ENCODE results near the gene LBHD2.

The LBHD2 gene

GRCh38 chr14:103139132-103140025 is 55.4 kb downstream of the LBHD2 start:
- no peaks in the 10 kb centered on the region for H3K4me1 ChIP-seq (ENCODE audit: control insufficient read depth, low read depth, low read length)
- no CpG with 5 or more reads among the region's 29 CpGs for WGBS (ENCODE audit: extremely low coverage, insufficient coverage, low lambda C conversion rate)
- no peak overlapping the region for H3K27ac ChIP-seq (ENCODE audit: low read depth, low read length)

More at GRCh38 chr14:103139132-103140025, 55.4 kb downstream of the LBHD2 start:
- peak overlapping the region; percentile 35 for H3K4me3 ChIP-seq (ENCODE audit: low read length)
- H3K18ac ChIP-seq (ENCODE audit: low read length), result peak overlapping the region; percentile 29
- H2AK5ac ChIP-seq (ENCODE audit: low read length), result no peak overlapping the region
- H4K8ac ChIP-seq (ENCODE audit: low read depth, low read length), result peak overlapping the region; percentile 66
- H3K4me2 ChIP-seq (ENCODE audit: low read length), result peak overlapping the region; percentile 39
- no peak overlapping the region for H2BK5ac ChIP-seq (ENCODE audit: low read length)
- H3K9ac ChIP-seq (ENCODE audit: low read length), result peak overlapping the region; percentile 76
- H3K56ac ChIP-seq (ENCODE audit: low read length), result peak overlapping the region; percentile 95
- no peaks in the 10 kb centered on the region for H3K27me3 ChIP-seq (ENCODE audit: insufficient read depth, low read length, poor library complexity)
- H3K79me2 ChIP-seq (ENCODE audit: control insufficient read depth, insufficient read depth, low read length), result no peaks in the 10 kb centered on the region
- no peak overlapping the region for H3K23ac ChIP-seq (ENCODE audit: low read length)
- H3K79me1 ChIP-seq (ENCODE audit: low read length), result no peaks in the 10 kb centered on the region
- no peak overlapping the region for H2BK120ac ChIP-seq (ENCODE audit: low read depth, low read length)
- H3K36me3 ChIP-seq (ENCODE audit: control insufficient read depth, insufficient read depth, low read length), result no peaks in the 10 kb centered on the region
- H4K5ac ChIP-seq (ENCODE audit: low read length), result no peak overlapping the region
- no peak overlapping the region for H2BK15ac ChIP-seq (replicated peaks; ENCODE audit: low read depth)
- peak; percentile 44 for DNase-seq
- H3K4ac ChIP-seq (ENCODE audit: low read depth, low read length), result peak overlapping the region; percentile 91

All from mesendoderm (in vitro differentiated cells).